Measurements from ENCODE around the gene HSF4. TPM values are rescaled to one million over a fixed set of nuclear protein-coding genes. Genes with fewer than 3 reads are reported as not detected.

The HSF4 gene
- total RNA-seq, 4 donors from 2014 or later = 9.0 to 111 (median 29.7) TPM

DNA sequence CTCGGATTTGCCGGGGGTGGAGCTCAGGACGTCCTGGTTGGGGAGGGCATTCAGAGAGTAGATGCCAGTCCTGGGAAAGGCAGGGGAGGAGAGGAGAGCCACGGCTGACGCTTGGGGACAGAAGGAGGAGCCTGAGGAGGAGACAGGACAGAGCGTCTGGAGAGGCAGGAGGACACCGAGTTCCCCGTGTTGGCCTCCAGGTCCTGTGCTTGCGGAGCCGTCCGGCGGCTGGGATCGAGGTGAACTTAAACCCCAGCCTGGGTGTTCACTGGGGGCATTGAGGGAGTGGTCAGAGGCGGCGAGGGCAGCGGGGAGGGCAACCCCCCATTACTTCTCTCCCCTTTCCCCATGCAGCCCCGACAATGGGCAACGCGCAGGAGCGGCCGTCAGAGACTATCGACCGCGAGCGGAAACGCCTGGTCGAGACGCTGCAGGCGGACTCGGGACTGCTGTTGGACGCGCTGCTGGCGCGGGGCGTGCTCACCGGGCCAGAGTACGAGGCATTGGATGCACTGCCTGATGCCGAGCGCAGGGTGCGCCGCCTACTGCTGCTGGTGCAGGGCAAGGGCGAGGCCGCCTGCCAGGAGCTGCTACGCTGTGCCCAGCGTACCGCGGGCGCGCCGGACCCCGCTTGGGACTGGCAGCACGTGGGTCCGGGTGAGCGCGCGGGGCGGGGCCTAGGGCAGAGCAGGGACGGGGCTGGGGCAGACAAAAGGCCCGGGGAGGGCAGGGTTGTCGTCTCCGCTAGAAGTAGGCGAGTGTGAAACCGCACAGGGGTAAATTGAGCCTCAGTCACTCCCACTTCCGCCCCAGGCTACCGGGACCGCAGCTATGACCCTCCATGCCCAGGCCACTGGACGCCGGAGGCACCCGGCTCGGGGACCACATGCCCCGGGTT, 9.5 kb downstream of the HSF4 start:
- DNase-seq (peak; percentile 89 to 96), ATAC-seq (peak; percentile 56 to 65)
- intact Hi-C loops (cut with DNase I; ENCODE audit: low total_unique reads) (loop anchor here (5.0 kb wide), 1 partner anchor 68 kb away; no protein-coding TSS in a partner anchor), in situ Hi-C loops (cut with MboI; ENCODE audit: low sequenced_read_pairs in 4 of 4) (no loop called here)
- H3K4me1 ChIP-seq = peaks cover 52 to 70% of the 10 kb centered on the region in 2 donors
- peak overlapping the region; percentile 61 to 67 (median 65) for H3K4me3 ChIP-seq
- TF ChIP-seq, protein P1, sequence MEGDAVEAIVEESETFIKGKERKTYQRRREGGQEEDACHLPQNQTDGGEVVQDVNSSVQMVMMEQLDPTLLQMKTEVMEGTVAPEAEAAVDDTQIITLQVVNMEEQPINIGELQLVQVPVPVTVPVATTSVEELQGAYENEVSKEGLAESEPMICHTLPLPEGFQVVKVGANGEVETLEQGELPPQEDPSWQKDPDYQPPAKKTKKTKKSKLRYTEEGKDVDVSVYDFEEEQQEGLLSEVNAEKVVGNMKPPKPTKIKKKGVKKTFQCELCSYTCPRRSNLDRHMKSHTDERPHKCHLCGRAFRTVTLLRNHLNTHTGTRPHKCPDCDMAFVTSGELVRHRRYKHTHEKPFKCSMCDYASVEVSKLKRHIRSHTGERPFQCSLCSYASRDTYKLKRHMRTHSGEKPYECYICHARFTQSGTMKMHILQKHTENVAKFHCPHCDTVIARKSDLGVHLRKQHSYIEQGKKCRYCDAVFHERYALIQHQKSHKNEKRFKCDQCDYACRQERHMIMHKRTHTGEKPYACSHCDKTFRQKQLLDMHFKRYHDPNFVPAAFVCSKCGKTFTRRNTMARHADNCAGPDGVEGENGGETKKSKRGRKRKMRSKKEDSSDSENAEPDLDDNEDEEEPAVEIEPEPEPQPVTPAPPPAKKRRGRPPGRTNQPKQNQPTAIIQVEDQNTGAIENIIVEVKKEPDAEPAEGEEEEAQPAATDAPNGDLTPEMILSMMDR (IDR thresholded peaks at IDR 0.05 in 4 of 5, conservative IDR thresholded peaks at IDR 0.05 in 1 of 5) = peak; percentile 9 to 55 (median 30)
- peak; percentile 78 to 88 for TF ChIP-seq POLR2A (IDR thresholded peaks at IDR 0.05)
- H3K27me3 ChIP-seq = no peaks in the 10 kb centered on the region
- no peaks in the 10 kb centered on the region for H3K36me3 ChIP-seq
- H3K9me3 ChIP-seq = no peaks in the 10 kb centered on the region
- peak overlapping the region; percentile 94 to 100 (median 96) for H3K27ac ChIP-seq

DNA sequence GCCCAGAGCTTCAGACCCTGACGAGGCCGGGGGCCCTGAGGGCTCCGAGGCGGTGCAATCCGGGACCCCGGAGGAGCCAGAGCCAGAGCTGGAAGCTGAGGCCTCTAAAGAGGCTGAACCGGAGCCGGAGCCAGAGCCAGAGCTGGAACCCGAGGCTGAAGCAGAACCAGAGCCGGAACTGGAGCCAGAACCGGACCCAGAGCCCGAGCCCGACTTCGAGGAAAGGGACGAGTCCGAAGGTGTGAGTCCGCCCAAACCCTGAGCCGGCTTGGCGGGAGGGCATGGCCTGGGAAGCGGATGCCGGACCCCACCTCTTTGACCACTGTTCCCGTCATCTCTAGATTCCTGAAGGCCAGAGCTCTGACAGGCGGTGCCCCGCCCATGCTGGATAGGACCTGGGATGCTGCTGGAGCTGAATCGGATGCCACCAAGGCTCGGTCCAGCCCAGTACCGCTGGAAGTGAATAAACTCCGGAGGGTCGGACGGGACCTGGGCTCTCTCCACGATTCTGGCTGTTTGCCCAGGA, 10.2 kb downstream of the HSF4 start:
- peak overlapping the region; percentile 61 to 67 (median 65) for H3K4me3 ChIP-seq
- H3K4me1 ChIP-seq = peaks cover 46 to 63% of the 10 kb centered on the region in 2 donors
- intact Hi-C loops (cut with DNase I; ENCODE audit: low total_unique reads) = loop anchor here (5.0 kb wide), 1 partner anchor 68 kb away; no protein-coding TSS in a partner anchor

DNA sequence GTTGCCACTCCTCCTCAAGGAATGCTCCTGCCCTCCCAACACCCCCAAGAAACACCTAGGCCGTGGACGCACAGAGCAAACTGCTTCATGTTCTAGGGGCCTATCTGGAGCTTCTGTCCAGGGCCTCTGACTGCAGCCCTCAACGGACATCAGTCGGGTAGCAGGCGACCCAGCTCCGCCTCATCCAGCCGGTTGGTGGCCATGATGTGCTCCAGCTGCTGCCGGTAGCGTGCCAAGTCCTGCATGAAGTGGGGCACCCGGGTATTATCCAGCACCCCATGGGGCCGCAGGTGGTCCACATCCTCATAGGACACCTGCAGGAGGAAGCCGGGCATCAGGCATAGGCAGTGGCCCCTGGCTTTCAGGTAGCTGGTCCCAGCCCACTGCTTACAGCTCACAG, 12.1 kb downstream of the HSF4 start:
- Histone ChIP-seq H3K27me3 (no peaks in the 10 kb centered on the region), H3K4me1 (peaks cover 34 to 54% of the 10 kb centered on the region in 2 donors), H3K4me3 (no peak overlapping the region), H3K9me3 (no peaks in the 10 kb centered on the region), H3K36me3 (no peaks in the 10 kb centered on the region), H3K27ac (peak overlapping the region; percentile 15 to 100 (median 95))
- in situ Hi-C loops (cut with MboI; ENCODE audit: low sequenced_read_pairs in 4 of 4) (no loop called here), intact Hi-C loops (cut with DNase I; ENCODE audit: low total_unique reads) (no loop called here)
- DNase-seq = no peak
- ATAC-seq = no peak
- TF ChIP-seq, protein P1 (IDR thresholded peaks at IDR 0.05 in 4 of 5, conservative IDR thresholded peaks at IDR 0.05 in 1 of 5) = no peak

More for the DNA sequence above, 10.2 kb downstream of the HSF4 start:
- Histone ChIP-seq H3K9me3 (no peaks in the 10 kb centered on the region), H3K27me3 (no peaks in the 10 kb centered on the region), H3K36me3 (no peaks in the 10 kb centered on the region), H3K27ac (peak overlapping the region; percentile 94 to 100 (median 96))
- DNase-seq = no peak
- TF ChIP-seq, protein P1 (IDR thresholded peaks at IDR 0.05 in 4 of 5, conservative IDR thresholded peaks at IDR 0.05 in 1 of 5) = no peak
- TF ChIP-seq POLR2A (IDR thresholded peaks at IDR 0.05) = no peak
- in situ Hi-C loops (cut with MboI; ENCODE audit: low sequenced_read_pairs in 4 of 4) = no loop called here
- no peak for ATAC-seq

DNA sequence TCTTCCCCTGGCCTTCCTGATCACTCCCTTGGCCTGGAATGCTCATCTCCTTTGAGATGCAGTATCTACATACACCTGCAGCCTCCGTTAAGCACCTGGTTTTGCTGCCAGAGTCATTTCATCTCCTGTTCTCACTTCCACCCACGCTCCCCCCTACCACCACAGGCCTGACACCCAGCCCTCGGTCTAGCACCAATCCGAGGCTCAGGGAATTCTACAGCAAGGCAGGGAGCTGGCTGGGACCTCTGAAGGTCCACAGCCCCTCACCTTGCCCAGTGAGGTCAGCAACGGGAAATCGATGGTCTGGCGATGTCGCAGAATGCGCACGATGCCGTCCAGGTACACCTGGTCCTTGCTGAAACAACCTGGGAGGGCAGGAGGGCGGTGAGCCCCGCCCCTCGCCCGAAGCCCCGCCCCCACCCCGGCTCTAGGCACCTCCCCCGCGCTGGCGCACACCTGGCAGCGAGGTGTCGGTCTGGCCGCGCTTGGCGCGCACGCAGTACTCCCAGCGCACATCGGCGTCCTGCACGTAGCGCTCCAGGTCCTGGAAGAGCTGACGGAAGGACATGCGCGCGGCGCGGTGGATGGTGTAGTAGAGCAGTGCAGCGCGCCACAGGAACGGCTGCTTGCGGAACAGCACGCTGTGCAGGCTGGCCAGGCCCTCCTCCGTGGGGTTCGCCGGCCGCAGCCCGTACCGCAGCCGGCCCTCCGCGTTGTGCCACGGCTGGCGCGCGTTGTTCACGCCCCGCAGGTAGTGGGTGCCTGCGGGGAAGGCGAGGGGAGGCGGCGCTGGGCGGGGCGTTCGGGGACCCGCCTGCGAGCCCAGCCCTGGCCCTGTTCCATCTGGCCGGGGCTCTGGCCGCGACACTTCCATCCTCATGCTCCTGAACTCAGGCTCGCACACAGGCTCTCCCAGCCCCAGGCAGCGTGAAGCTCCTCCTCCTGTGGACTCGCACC, 13.5 kb downstream of the HSF4 start:
- Histone ChIP-seq H3K27ac (peak overlapping the region; percentile 45 to 100 (median 95)), H3K4me1 (peaks cover 31 to 43% of the 10 kb centered on the region in 2 donors), H3K4me3 (peak overlapping the region; percentile 40 to 69 (median 50)), H3K27me3 (no peaks in the 10 kb centered on the region), H3K9me3 (no peaks in the 10 kb centered on the region), H3K36me3 (no peaks in the 10 kb centered on the region)
- DNase-seq = peak in 1 of 2 donors; percentile 75
- in situ Hi-C loops (cut with MboI; ENCODE audit: low sequenced_read_pairs in 4 of 4) (no loop called here), intact Hi-C loops (cut with DNase I; ENCODE audit: low total_unique reads) (no loop called here)
- peak in 1 of 2 donors; percentile 7 for ATAC-seq
- TF ChIP-seq, protein P1 (IDR thresholded peaks at IDR 0.05 in 4 of 5, conservative IDR thresholded peaks at IDR 0.05 in 1 of 5) = peak in 1 of 5 experiments; percentile 33
- TF ChIP-seq POLR2A (IDR thresholded peaks at IDR 0.05) = peak in 1 of 2 donors; percentile 19

All from gastrocnemius medialis (tissue), 4 donors.